HG03520 (cell line): ENCODE results near the gene IRAG1.

ENCODE experiments used
- ATAC-seq: cut with Tn5 transposase; IDR thresholded peaks from one replicate; pipeline ENCODE4 v1.9.1; 2021; ENCODE audit warnings: mild to moderate bottlenecking, moderate library complexity; ENCODE audit not compliant: unreplicated experiment

Gene IRAG1

GRCh38 chr11:10693509-10694081, at the start of gene IRAG1:
TSS of gene IRAG1 (minus strand) at chr11:10693755. CDS start at chr11:10693602, 153 bp downstream.
- no peak for ATAC-seq

DNA sequence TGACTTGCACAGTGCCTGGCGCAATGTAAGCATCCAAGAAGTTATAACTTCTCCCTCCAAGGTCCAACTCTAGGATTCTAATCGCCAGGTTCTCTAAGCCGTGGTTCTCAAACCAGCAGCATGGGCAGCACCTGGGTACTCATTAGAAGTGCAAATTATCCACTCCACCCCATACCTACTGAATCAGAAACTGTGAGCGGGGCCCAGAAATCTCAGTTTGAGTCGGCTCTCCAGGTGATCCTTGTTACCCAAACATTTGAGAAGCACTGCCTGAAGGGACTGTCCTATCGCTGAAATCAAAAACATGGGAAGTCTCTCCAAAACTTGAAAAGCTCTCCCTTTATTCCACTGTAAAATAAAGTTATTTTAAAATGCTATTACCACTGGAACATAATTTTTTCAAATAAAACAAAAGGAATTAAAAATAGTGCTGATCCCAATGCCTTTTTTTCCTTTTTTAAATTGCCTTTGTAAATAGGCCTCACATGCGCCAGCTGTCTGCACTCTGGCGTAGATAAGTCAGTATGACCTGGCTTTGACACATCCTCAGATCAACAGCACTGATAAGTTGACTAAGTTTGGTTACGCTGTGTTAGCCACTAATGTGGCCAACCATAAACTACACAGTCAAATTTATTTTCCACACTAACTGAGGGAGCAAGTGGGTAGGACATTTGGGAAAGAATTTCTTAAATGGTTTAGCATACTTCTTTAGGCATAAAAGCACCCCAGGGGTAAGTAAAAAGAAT, 49.1 kb upstream of the IRAG1 start:
- ATAC-seq, result no peak

DNA sequence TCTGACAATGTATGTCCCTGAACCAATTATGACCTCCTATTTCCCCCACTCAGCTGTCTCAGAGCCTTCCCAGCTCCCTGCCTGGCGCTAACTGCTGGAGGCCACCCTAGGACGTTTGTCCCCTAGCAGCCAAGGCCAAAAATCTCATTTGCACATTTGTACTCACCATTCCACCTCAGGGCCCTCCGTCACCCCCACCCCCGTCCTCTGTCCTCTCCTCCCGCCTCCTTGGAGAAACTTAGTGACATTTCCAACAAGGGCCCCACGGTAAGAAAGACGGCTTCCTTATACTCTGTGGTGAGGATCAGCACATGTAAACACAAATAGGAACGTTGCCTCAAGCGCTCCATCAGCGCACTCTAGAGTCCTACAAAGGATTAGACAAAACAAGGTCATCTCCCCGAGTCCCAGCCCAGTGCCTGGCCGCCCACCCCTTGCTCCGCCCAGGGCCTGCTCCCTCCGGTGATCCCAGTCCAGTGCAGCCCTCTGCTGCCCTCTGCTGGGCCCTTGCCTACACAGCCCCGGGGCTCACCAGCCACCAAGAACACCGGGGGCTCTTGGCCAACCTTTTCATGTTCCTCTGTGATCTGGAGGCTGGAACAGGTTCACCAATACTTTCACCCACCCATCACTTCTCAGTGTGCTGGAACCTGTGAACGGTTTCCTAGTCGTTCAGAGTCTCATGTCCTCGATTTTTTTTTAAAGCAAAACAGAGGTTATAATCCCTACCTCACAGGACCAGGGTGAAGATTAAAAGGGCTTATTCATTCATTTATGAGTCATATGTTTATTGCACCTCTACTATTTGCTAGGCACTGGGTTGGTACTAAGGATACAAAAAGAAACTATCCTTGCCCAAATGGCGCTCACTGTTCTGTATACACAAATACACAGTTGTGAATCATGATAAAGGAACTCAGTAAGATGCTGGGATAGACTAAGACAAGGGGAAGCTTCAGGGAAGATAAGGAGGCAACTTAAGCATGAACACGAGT, 42.2 kb upstream of the IRAG1 start:
- peak; percentile 90 for ATAC-seq

- no peak for ATAC-seq
Measured at GRCh38 chr11:10731064-10731680, 37.6 kb upstream of the IRAG1 start.

- no peak for ATAC-seq
Measured at GRCh38 chr11:10730151-10730550, 36.6 kb upstream of the IRAG1 start.

- no peak for ATAC-seq
Measured at GRCh38 chr11:10728789-10729472, 35.4 kb upstream of the IRAG1 start.

- ATAC-seq, result no peak
Measured at GRCh38 chr11:10728154-10728553, 34.6 kb upstream of the IRAG1 start.

GRCh38 chr11:10727146-10727851, 33.7 kb upstream of the IRAG1 start:
- no peak for ATAC-seq

DNA sequence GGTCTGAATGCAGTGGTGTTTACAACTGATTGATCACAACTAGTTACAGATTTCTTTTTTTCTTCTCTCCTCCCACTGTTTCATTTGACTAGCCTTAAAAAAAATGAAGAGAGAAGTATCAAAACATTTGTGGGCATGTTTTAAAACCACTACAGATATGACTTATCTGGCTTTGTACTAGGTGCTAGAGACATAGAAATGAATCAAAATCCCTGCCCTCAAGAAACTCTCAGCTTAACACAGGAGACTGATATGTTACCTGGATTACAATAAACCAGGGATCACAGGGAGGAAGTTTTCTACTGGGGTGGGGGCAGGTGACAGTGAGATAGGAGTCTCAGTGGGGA, 32.3 kb upstream of the IRAG1 start:
- ATAC-seq, result no peak

- no peak for ATAC-seq
Measured at GRCh38 chr11:10725114-10725906, 31.8 kb upstream of the IRAG1 start.

DNA sequence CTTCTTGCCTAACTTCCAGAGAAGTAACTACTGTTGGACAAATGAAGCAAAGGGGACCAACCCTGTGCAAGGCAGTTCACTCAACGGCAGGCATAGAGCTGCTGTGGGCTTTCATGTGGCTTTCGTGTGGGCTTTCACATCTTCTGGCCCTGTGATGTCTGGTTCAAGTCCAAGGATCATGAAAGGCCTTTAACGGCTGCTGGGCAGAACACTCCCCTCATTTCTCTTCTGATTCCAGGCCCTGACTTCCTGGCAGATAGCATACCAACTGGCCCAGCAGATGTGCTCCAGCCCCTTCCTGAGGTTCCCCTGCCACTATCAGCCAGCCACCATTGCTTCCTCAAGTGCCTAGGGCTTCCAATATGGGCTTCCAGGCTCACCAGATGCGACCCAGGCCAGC, 28.8 kb upstream of the IRAG1 start:
- no peak for ATAC-seq

DNA sequence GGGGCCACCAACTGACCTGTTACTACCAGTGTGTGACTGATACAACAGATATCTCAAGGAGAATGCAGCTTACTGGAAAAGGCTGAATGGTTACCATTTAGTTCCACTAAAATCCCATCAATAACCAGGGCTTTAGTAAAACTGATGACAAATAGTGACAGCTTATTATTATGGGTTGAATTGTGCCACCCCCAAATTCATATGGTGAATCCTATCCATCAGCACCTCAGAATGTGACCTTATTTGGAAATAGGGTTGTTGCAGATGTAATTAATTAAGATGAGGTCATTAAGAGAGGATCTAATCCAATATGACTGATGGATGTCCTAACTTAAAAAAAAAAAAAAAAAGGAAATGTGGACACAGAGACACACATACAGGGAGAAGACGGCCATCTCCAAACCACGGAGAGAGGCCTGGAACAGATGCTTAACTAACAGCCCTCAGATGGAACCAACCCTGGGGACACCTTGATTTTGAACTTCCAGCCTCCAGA, 27.4 kb upstream of the IRAG1 start:
- no peak for ATAC-seq

GRCh38 chr11:10719616-10720015, 26.1 kb upstream of the IRAG1 start:
- no peak for ATAC-seq

GRCh38 chr11:10716543-10717259, 23.1 kb upstream of the IRAG1 start:
- no peak for ATAC-seq

DNA sequence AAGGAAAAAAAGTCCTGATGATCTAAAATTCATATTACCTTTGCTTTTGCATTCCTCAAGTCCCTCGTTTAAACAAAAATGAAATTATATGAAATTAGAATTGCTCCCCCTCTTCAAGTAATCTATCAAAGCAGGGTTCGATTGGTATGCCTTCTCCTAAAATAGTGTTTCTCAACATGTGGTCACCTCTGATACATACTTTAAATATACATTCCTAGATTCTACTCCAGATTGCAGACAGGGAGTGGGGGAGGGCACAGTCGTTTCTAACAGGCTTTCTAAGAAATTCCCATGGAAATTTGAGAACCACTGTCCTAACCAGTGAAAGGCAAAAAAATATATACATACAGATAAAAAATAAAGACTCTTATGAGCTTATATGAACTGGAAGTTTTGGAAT, 22.6 kb upstream of the IRAG1 start:
- ATAC-seq, result no peak

GRCh38 chr11:10715571-10715970, 22.0 kb upstream of the IRAG1 start:
- ATAC-seq, result no peak

DNA sequence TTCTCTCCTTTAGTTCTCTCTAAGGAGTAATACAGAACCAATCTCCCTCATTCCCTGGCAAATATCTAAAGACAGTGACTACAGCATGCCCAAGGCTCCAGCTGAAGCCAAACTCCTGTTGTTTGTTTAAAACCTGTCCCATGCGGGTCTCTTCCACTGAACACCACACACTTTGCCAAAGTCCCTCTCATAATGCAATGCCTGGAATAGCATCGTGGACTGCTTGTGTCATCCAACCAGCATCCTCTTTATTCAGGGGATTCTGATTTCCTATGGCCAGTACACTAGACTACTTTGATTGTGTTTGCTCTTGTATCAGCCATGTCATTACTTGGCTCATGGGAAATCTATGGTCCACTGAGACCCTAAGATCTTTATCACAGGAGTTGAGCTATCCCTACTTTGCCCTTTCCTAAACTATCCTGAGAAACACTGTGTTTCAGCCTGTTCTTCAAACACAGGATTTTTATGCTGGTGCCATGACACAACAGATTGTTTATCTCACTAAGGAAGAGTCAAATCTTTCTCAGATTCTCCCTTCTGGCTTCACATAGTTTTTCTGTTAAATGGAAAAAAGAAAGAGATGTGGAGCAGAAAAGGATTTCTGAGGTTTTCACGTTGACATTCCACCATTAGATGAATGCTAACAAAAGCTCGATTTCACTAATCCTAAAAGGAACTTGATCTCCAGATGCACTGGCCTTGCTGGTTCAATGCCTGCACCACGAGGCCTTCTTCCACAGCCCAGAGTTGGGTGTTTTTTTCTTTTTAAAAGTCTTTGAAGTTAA, 15.9 kb upstream of the IRAG1 start:
- ATAC-seq, result no peak

GRCh38 chr11:10708131-10708530, 14.6 kb upstream of the IRAG1 start:
- ATAC-seq, result no peak
